Activated naive CD8-positive, alpha-beta T cell treated with anti-CD3 and anti-CD28 coated beads, Interleukin-2, amount 10 ng/mL, durations not matched to agents 7 days and 5 days (primary cell): ENCODE data around the gene TGIF2. TPM values are rescaled to one million over a fixed set of nuclear protein-coding genes. Genes with fewer than 3 reads are reported as not detected.
A peak's percentile ranks its signal among the peaks of the same experiment; 100 is the strongest.
"Not testable (repeated sequence)": the region's sequence is repeated elsewhere in the genome, so short reads cannot be mapped to it uniquely, and the experiment has no call there.

Source experiments
- ATAC-seq: fragments of 150-1000 bp; cut with Tn5 transposase; one replicate; pipeline ENCODE4 v1.10.0; 2021; ENCODE audit warnings: low read depth, moderate library complexity
- POLR2A ChIA-PET: fragments of 350-600 bp; sonication (Branson Sonifier 250); formaldehyde crosslinking; loops from one replicate; lab custom pipeline; 2021; ENCODE audit warnings: antibody characterized with exemption; lab: Charles Lee
- DNase-seq: peaks from one replicate; pipeline ENCODE4 v3.0.0; 2021
- H3K27ac Mint-ChIP-seq: one replicate; pipeline ENCODE4 v1.8.0; 2022; ENCODE audit warnings: mild to moderate bottlenecking, mixed read lengths
- H3K27me3 Mint-ChIP-seq: one replicate; pipeline ENCODE4 v1.8.0; 2022; ENCODE audit warnings: mild to moderate bottlenecking, moderate library complexity, mixed read lengths
- H3K36me3 Mint-ChIP-seq: one replicate; pipeline ENCODE4 v1.8.0; 2021; ENCODE audit warnings: mild to moderate bottlenecking, mixed read lengths
- H3K4me1 Mint-ChIP-seq: one replicate; pipeline ENCODE4 v1.8.0; 2021; ENCODE audit warnings: mixed read lengths
- H3K4me3 Mint-ChIP-seq: one replicate; pipeline ENCODE4 v1.8.0; 2022; ENCODE audit warnings: mild to moderate bottlenecking, moderate library complexity, mixed read lengths
- H3K9me3 Mint-ChIP-seq: one replicate; pipeline ENCODE4 v1.8.0; 2021; ENCODE audit warnings: mixed read lengths
- total RNA-seq, 2 experiments: library from RNA; stranded (reverse); gene quantifications; one replicate each; pipeline ENCODE4 v1.2.3, GENCODE V29; 2021

Gene TGIF2
- total RNA-seq, 2 experiments from 2014 or later, result 32.2 to 33.1 TPM

GRCh38 chr20:36550790-36551299 lies 22.6 kb upstream of the TGIF2 start:
- H3K27me3 Mint-ChIP-seq, result no peaks in the 10 kb centered on the region
- H3K9me3 Mint-ChIP-seq, result no peaks in the 10 kb centered on the region
- H3K4me3 Mint-ChIP-seq, result no peak overlapping the region
- DNase-seq, result no peak
- no peaks in the 10 kb centered on the region for H3K36me3 Mint-ChIP-seq
- POLR2A ChIA-PET, result no interaction called here
- no peak overlapping the region for H3K27ac Mint-ChIP-seq
- ATAC-seq, result no peak
- peaks cover 4% of the 10 kb centered on the region for H3K4me1 Mint-ChIP-seq

- Mint-ChIP-seq H3K36me3 (no peaks in the 10 kb centered on the region), H3K27me3 (no peaks in the 10 kb centered on the region), H3K4me3 (no peak overlapping the region), H3K27ac (no peak overlapping the region), H3K9me3 (no peaks in the 10 kb centered on the region), H3K4me1 (peaks cover 11% of the 10 kb centered on the region)
- POLR2A ChIA-PET, result no interaction called here
- no peak for DNase-seq
- no peak for ATAC-seq
Measured at GRCh38 chr20:36555248-36555647, 18.1 kb upstream of the TGIF2 start.

- Mint-ChIP-seq H3K4me3 (no peak overlapping the region), H3K9me3 (peaks cover 11% of the 10 kb centered on the region), H3K36me3 (peaks cover 22% of the 10 kb centered on the region), H3K4me1 (peaks cover 7% of the 10 kb centered on the region), H3K27ac (no peak overlapping the region), H3K27me3 (no peaks in the 10 kb centered on the region)
- POLR2A ChIA-PET, result interaction anchor here (0.9 kb wide), 1 partner anchor 32 kb away, joined by 3 read pairs; no protein-coding TSS in a partner anchor
- DNase-seq, result no peak
- no peak for ATAC-seq
Measured at GRCh38 chr20:36562724-36563123, 10.7 kb upstream of the TGIF2 start.

- POLR2A ChIA-PET, result no interaction called here
- Mint-ChIP-seq H3K27ac (no peak overlapping the region), H3K4me1 (peaks cover 7% of the 10 kb centered on the region), H3K36me3 (peaks cover 22% of the 10 kb centered on the region), H3K4me3 (no peak overlapping the region), H3K27me3 (no peaks in the 10 kb centered on the region), H3K9me3 (peaks cover 11% of the 10 kb centered on the region)
- ATAC-seq (no peak), DNase-seq (no peak)
Measured at GRCh38 chr20:36563374-36563773, 10.0 kb upstream of the TGIF2 start.

GRCh38 chr20:36564078-36564725 lies 9.2 kb upstream of the TGIF2 start:
- DNase-seq, H3K4me3 Mint-ChIP-seq, H3K27me3 Mint-ChIP-seq, H3K27ac Mint-ChIP-seq, POLR2A ChIA-PET, ATAC-seq, H3K4me1 Mint-ChIP-seq: not testable (repeated sequence)
- H3K9me3 Mint-ChIP-seq, result peaks cover 11% of the 10 kb centered on the region
- H3K36me3 Mint-ChIP-seq, result peaks cover 22% of the 10 kb centered on the region

- H3K27ac Mint-ChIP-seq, ATAC-seq, DNase-seq, H3K4me1 Mint-ChIP-seq, H3K4me3 Mint-ChIP-seq, H3K27me3 Mint-ChIP-seq: not testable (repeated sequence)
- Mint-ChIP-seq H3K9me3 (peaks cover 11% of the 10 kb centered on the region), H3K36me3 (peaks cover 22% of the 10 kb centered on the region)
- POLR2A ChIA-PET, result interaction anchor here (1.1 kb wide), 1 partner anchor 27 kb away, joined by 3 read pairs; no protein-coding TSS in a partner anchor
Measured at GRCh38 chr20:36564726-36565121, 8.7 kb upstream of the TGIF2 start.

GRCh38 chr20:36565520-36565919 lies 7.9 kb upstream of the TGIF2 start:
- H3K9me3 Mint-ChIP-seq, result peaks cover 11% of the 10 kb centered on the region
- POLR2A ChIA-PET, result interaction anchor here (1.1 kb wide), 1 partner anchor 26 kb away, joined by 3 read pairs; no protein-coding TSS in a partner anchor
- DNase-seq, result no peak
- no peaks in the 10 kb centered on the region for H3K27me3 Mint-ChIP-seq
- no peak for ATAC-seq
- H3K36me3 Mint-ChIP-seq, result peaks cover 23% of the 10 kb centered on the region
- peaks cover 7% of the 10 kb centered on the region for H3K4me1 Mint-ChIP-seq
- H3K4me3 Mint-ChIP-seq, result no peak overlapping the region
- H3K27ac Mint-ChIP-seq, result no peak overlapping the region

- ATAC-seq (no peak), DNase-seq (no peak)
- no peaks in the 10 kb centered on the region for H3K27me3 Mint-ChIP-seq
- H3K4me1 Mint-ChIP-seq, result peaks cover 21% of the 10 kb centered on the region
- H3K4me3 Mint-ChIP-seq, result no peak overlapping the region
- H3K36me3 Mint-ChIP-seq, result peaks cover 14% of the 10 kb centered on the region
- POLR2A ChIA-PET, result interaction anchor here (1.4 to 10.0 kb wide), 2 partner anchors 22 to 37 kb away, joined by 3 to 195 read pairs; no protein-coding TSS in a partner anchor
- peaks cover 4% of the 10 kb centered on the region for H3K9me3 Mint-ChIP-seq
- no peak overlapping the region for H3K27ac Mint-ChIP-seq
Measured at GRCh38 chr20:36569847-36570429, 3.5 kb upstream of the TGIF2 start.

- H3K4me3 Mint-ChIP-seq, result peak overlapping the region; percentile 85
- no peaks in the 10 kb centered on the region for H3K27me3 Mint-ChIP-seq
- ATAC-seq (no peak), DNase-seq (peak; percentile 41)
- POLR2A ChIA-PET, result interaction anchor here (0.5 to 10.0 kb wide), 7 partner anchors 12 to 172 kb away, joined by 3 to 195 read pairs (median 6); partner anchors contain the start of genes RAB5IF and SLA2
- peaks cover 32% of the 10 kb centered on the region for H3K4me1 Mint-ChIP-seq
- H3K9me3 Mint-ChIP-seq, result peaks cover 1% of the 10 kb centered on the region
- H3K36me3 Mint-ChIP-seq, result peaks cover 17% of the 10 kb centered on the region
- peak overlapping the region; percentile 97 for H3K27ac Mint-ChIP-seq
Measured at GRCh38 chr20:36571564-36572504, 1.6 kb upstream of the TGIF2 start.

GRCh38 chr20:36572701-36573102 lies 695 bp upstream of the TGIF2 start:
- DNase-seq (no peak), ATAC-seq (peak; percentile 61)
- Mint-ChIP-seq H3K27me3 (no peaks in the 10 kb centered on the region), H3K4me1 (peaks cover 32% of the 10 kb centered on the region), H3K27ac (peak overlapping the region; percentile 97), H3K4me3 (peak overlapping the region; percentile 85), H3K36me3 (peaks cover 15% of the 10 kb centered on the region), H3K9me3 (no peaks in the 10 kb centered on the region)
- POLR2A ChIA-PET, result interaction anchor here (0.9 to 10.0 kb wide), 10 partner anchors 20 to 619 kb away, joined by 3 to 195 read pairs (median 6); partner anchors contain the start of genes RAB5IF, SCAND1 and SLA2

- POLR2A ChIA-PET, result interaction anchor here (0.8 to 10.0 kb wide), 12 partner anchors 8 to 620 kb away, joined by 3 to 195 read pairs (median 5); partner anchors contain the start of genes RAB5IF, SCAND1 and SLA2
- Mint-ChIP-seq H3K36me3 (peaks cover 15% of the 10 kb centered on the region), H3K27me3 (no peaks in the 10 kb centered on the region), H3K4me3 (peak overlapping the region; percentile 94), H3K27ac (peak overlapping the region; percentile 95), H3K9me3 (no peaks in the 10 kb centered on the region), H3K4me1 (peaks cover 32% of the 10 kb centered on the region)
- ATAC-seq (peak; percentile 1), DNase-seq (peak; percentile 61)
Measured at GRCh38 chr20:36573798-36574365, 485 bp downstream of the TGIF2 start.

- ATAC-seq, result peak; percentile 11
- POLR2A ChIA-PET, result interaction anchor here (0.8 to 10.0 kb wide), 8 partner anchors 8 to 162 kb away, joined by 3 to 195 read pairs (median 4); partner anchors contain the start of genes RAB5IF and SLA2
- H3K27ac Mint-ChIP-seq, result peak overlapping the region; percentile 95
- peak; percentile 68 for DNase-seq
- H3K27me3 Mint-ChIP-seq, result no peaks in the 10 kb centered on the region
- peak overlapping the region; percentile 94 for H3K4me3 Mint-ChIP-seq
- H3K36me3 Mint-ChIP-seq, result peaks cover 18% of the 10 kb centered on the region
- peaks cover 35% of the 10 kb centered on the region for H3K4me1 Mint-ChIP-seq
- no peaks in the 10 kb centered on the region for H3K9me3 Mint-ChIP-seq
Measured at GRCh38 chr20:36574366-36575135, 1.2 kb downstream of the TGIF2 start.
